PC-9 (cell line): Measurements from ENCODE around the gene SOX5. TPM values are rescaled to one million over a fixed set of nuclear protein-coding genes. Genes with fewer than 3 reads are reported as not detected.

ENCODE experiments used
- BruUV-seq: library from RNA; stranded (reverse); fragments of 400-500 nt; replicated peaks from 2 replicates; lab custom pipeline; 2021; lab: Mats Ljungman, UMichigan
- CTCF ChIA-PET: fragments of 300-600 bp; sonication (Branson Sonifier 250); formaldehyde crosslinking; loops from one replicate; lab custom pipeline; 2022; ENCODE audit warnings: antibody characterized with exemption; lab: Charles Lee
- POLR2A ChIA-PET: fragments of 300-600 bp; sonication (Branson Sonifier 250); formaldehyde crosslinking; loops from one replicate; lab custom pipeline; 2022; ENCODE audit warnings: antibody characterized with exemption; ENCODE audit not compliant: unreplicated experiment; lab: Charles Lee
- DNase-seq, 2 experiments: peaks; one replicate each; pipeline versions ENCODE4 v3.0.0 to v3.0.0-alpha.2; 2015 to 2022; ENCODE audit warnings: mixed read lengths in 1 of 2
- H2AFZ ChIP-seq: fragments of 200-600 bp; sonication (generic); 2 replicates; pipeline ENCODE4 v1.8.1; 2017; ENCODE audit warnings: antibody characterized with exemption
- H3F3A ChIP-seq: fragments of 200-600 bp; sonication (generic); 2 replicates; pipeline ENCODE4 v1.8.1; 2017; ENCODE audit warnings: antibody characterized with exemption, mild to moderate bottlenecking, low read depth; ENCODE audit not compliant: insufficient read depth
- H3K27ac ChIP-seq: fragments of 200-600 bp; sonication (generic); 2 replicates; pipeline ENCODE4 v1.6.1; 2016; ENCODE audit warnings: mixed run types
- H3K27me3 ChIP-seq: fragments of 200-600 bp; sonication (generic); 2 replicates; pipeline ENCODE4 v1.6.1; 2016; ENCODE audit warnings: low read depth, mixed run types; ENCODE audit not compliant: insufficient read depth
- H3K36me3 ChIP-seq: fragments of 200-600 bp; sonication (generic); 2 replicates; pipeline ENCODE4 v1.6.1; 2016; ENCODE audit warnings: low read depth, mixed run types
- H3K4me1 ChIP-seq: fragments of 200-600 bp; sonication (generic); replicated peaks from 2 replicates; pipeline ENCODE4 v1.6.1; 2016; ENCODE audit warnings: mixed run types; ENCODE audit not compliant: insufficient read depth
- H3K4me2 ChIP-seq: fragments of 200-600 bp; sonication (generic); 2 replicates; pipeline ENCODE4 v1.6.1; 2017; ENCODE audit warnings: mixed run types
- H3K4me3 ChIP-seq: fragments of 200-600 bp; sonication (generic); 2 replicates; pipeline ENCODE4 v1.6.1; 2016; ENCODE audit warnings: mixed run types
- H3K79me2 ChIP-seq: fragments of 200-600 bp; sonication (generic); 2 replicates; pipeline ENCODE4 v1.6.1; 2017; ENCODE audit warnings: low read depth, mixed run types
- H3K9me2 ChIP-seq: fragments of 200-600 bp; sonication (generic); 2 replicates; pipeline ENCODE4 v1.8.1; 2017; ENCODE audit warnings: mild to moderate bottlenecking; ENCODE audit not compliant: insufficient read depth
- H3K9me3 ChIP-seq: fragments of 200-600 bp; sonication (generic); 2 replicates; pipeline ENCODE4 v1.8.1; 2016; ENCODE audit warnings: low read depth; ENCODE audit not compliant: insufficient read depth
- H4K20me1 ChIP-seq: fragments of 200-600 bp; sonication (generic); 2 replicates; pipeline ENCODE4 v1.8.1; 2017; ENCODE audit not compliant: insufficient read depth
- EZH2 ChIP-seq: fragments of 200-600 bp; sonication (generic); IDR thresholded peaks from 2 replicates; pipeline ENCODE4 v1.8.0; 2017; ENCODE audit warnings: antibody characterized with exemption, low read depth
- intact Hi-C: fragments of 100-400 bp; cut with micrococcal nuclease; formaldehyde crosslinking; loops from one replicate; pipeline ENCODE4 v1.10.0; 2022; ENCODE audit not compliant: unreplicated experiment
- total RNA-seq: library from RNA; stranded (reverse); gene quantifications from 2 replicates; pipeline ENCODE4 v1.2.3, GENCODE V29; 2021
- TF ChIP-seq, protein P1 (sequence below): fragments of 200-600 bp; sonication (generic); conservative IDR thresholded peaks from 2 replicates; pipeline ENCODE4 v1.6.1; 2017; ENCODE audit warnings: mixed run types, antibody characterized with exemption, mild to moderate bottlenecking, moderate library complexity

The SOX5 gene
- total RNA-seq, 1 experiment from 2014 or later: not detected

DNA sequence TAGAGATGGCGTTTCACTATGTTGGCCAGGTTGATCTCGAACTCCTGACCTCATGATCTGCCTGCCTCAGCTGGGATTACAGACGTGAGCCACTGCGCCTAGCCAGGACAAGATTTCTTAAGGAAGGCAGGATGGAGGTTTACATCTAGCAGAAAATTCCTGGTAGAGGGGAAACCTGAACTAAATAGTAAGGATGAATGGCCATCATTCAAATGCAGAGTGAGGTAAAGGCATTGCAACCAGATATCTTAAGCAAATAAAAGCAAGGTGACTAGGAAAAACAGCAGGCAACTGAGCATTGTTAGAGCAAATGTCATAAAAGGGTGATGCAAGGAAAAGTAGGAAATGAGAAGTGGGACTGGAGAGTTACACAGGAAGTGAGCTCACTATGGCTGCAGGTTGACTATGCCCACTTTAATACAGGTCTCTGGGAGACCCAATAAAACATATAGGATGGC, 133.0 kb downstream of the SOX5 start:
- Histone ChIP-seq H4K20me1 (no peaks in the 10 kb centered on the region; the same call in 1 of the 2 replicates), H3K27ac (no peak overlapping the region), H3K27me3 (0 out of 2 replicates have a peak, but pooled peaks cover 5% of the 10 kb centered on the region), H3K4me2 (no peak overlapping the region), H3K79me2 (no peaks in the 10 kb centered on the region), H3F3A (no peaks in the 10 kb centered on the region), H2AFZ (no peak overlapping the region), H3K4me1 (no peaks in the 10 kb centered on the region), H3K9me2 (no peaks in the 10 kb centered on the region), H3K4me3 (no peak overlapping the region), H3K36me3 (no peaks in the 10 kb centered on the region), H3K9me3 (no peaks in the 10 kb centered on the region)
- ChIA-PET CTCF (no interaction called here), POLR2A (no interaction called here)
- no peak for DNase-seq
- no peak for TF ChIP-seq EZH2
- TF ChIP-seq, protein P1, sequence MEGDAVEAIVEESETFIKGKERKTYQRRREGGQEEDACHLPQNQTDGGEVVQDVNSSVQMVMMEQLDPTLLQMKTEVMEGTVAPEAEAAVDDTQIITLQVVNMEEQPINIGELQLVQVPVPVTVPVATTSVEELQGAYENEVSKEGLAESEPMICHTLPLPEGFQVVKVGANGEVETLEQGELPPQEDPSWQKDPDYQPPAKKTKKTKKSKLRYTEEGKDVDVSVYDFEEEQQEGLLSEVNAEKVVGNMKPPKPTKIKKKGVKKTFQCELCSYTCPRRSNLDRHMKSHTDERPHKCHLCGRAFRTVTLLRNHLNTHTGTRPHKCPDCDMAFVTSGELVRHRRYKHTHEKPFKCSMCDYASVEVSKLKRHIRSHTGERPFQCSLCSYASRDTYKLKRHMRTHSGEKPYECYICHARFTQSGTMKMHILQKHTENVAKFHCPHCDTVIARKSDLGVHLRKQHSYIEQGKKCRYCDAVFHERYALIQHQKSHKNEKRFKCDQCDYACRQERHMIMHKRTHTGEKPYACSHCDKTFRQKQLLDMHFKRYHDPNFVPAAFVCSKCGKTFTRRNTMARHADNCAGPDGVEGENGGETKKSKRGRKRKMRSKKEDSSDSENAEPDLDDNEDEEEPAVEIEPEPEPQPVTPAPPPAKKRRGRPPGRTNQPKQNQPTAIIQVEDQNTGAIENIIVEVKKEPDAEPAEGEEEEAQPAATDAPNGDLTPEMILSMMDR: no peak
- intact Hi-C loops: no loop called here
- no TSS peak for BruUV-seq

GRCh38 chr12:23815810-23816209, 133.7 kb downstream of the SOX5 start:
- Histone ChIP-seq H3K9me2 (no peaks in the 10 kb centered on the region), H3K27ac (no peak overlapping the region), H3K4me3 (no peak overlapping the region), H3F3A (no peaks in the 10 kb centered on the region), H3K36me3 (no peaks in the 10 kb centered on the region), H3K79me2 (no peaks in the 10 kb centered on the region), H4K20me1 (no peaks in the 10 kb centered on the region; the same call in 1 of the 2 replicates), H3K4me1 (no peaks in the 10 kb centered on the region), H3K27me3 (0 out of 2 replicates have a peak, but pooled peaks cover 5% of the 10 kb centered on the region), H2AFZ (no peak overlapping the region), H3K9me3 (no peaks in the 10 kb centered on the region), H3K4me2 (no peak overlapping the region)
- ChIA-PET POLR2A (no interaction called here), CTCF (no interaction called here)
- TF ChIP-seq, protein P1: no peak
- no peak for TF ChIP-seq EZH2
- intact Hi-C loops: no loop called here
- BruUV-seq: no TSS peak
- no peak for DNase-seq

- intact Hi-C loops: no loop called here
- Histone ChIP-seq H3K27me3 (0 out of 2 replicates have a peak, but pooled peaks cover 5% of the 10 kb centered on the region), H3K4me2 (no peak overlapping the region), H3K4me3 (no peak overlapping the region), H3K27ac (no peak overlapping the region), H3K4me1 (no peaks in the 10 kb centered on the region), H4K20me1 (no peaks in the 10 kb centered on the region; the same call in 1 of the 2 replicates), H3K9me2 (no peaks in the 10 kb centered on the region), H3K9me3 (no peaks in the 10 kb centered on the region), H3F3A (no peaks in the 10 kb centered on the region), H2AFZ (no peak overlapping the region), H3K79me2 (no peaks in the 10 kb centered on the region), H3K36me3 (no peaks in the 10 kb centered on the region)
- BruUV-seq: no TSS peak
- DNase-seq: no peak
- POLR2A ChIA-PET: no interaction called here
- no peak for TF ChIP-seq EZH2
- TF ChIP-seq, protein P1: no peak
- CTCF ChIA-PET: no interaction called here
Measured at GRCh38 chr12:23813206-23813605, 136.3 kb downstream of the SOX5 start.
